ENCODE results near the gene ITPK1.

ITPK1 gene

GRCh38 chr14:92916201-92916600 is 199.5 kb downstream of the ITPK1 start:
- no peak for DNase-seq

GRCh38 chr14:92914087-92914656 is 201.6 kb downstream of the ITPK1 start:
- no peak for DNase-seq

- DNase-seq = no peak
Measured at GRCh38 chr14:92907316-92907911, 208.3 kb downstream of the ITPK1 start.

GRCh38 chr14:92906823-92907222 is 208.9 kb downstream of the ITPK1 start:
- DNase-seq = no peak

- no peak for DNase-seq
Measured at GRCh38 chr14:92906420-92906819, 209.3 kb downstream of the ITPK1 start.

GRCh38 chr14:92905667-92906066 is 210.1 kb downstream of the ITPK1 start:
- DNase-seq = no peak

GRCh38 chr14:92903359-92903758 is 212.4 kb downstream of the ITPK1 start:
- no peak for DNase-seq

GRCh38 chr14:92902726-92903125 is 213.0 kb downstream of the ITPK1 start:
- no peak for DNase-seq

GRCh38 chr14:92902191-92902590 is 213.5 kb downstream of the ITPK1 start:
- no peak for DNase-seq

GRCh38 chr14:92900660-92901059 is 215.1 kb downstream of the ITPK1 start:
- DNase-seq = no peak

- DNase-seq = no peak
Measured at GRCh38 chr14:92898566-92899131, 217.1 kb downstream of the ITPK1 start.

- no peak for DNase-seq
Measured at GRCh38 chr14:92897922-92898565, 217.7 kb downstream of the ITPK1 start.

- DNase-seq = no peak
Measured at GRCh38 chr14:92895352-92895878, 220.3 kb downstream of the ITPK1 start.

- no peak for DNase-seq
Measured at GRCh38 chr14:92892589-92892988, 223.1 kb downstream of the ITPK1 start.

- peak; percentile 57 for DNase-seq
Measured at GRCh38 chr14:92890830-92891588, 224.7 kb downstream of the ITPK1 start.

GRCh38 chr14:92888896-92889295 is 226.8 kb downstream of the ITPK1 start:
- DNase-seq = no peak

GRCh38 chr14:92887157-92887556 is 228.6 kb downstream of the ITPK1 start:
- no peak for DNase-seq

Measured in SHP77 treated with DMSO at 0.1 percent for 48 hours (cell line).